Esophagus muscularis mucosa (tissue), 4 donors: ENCODE measurements around the gene DMGDH. TPM values are rescaled to one million over a fixed set of nuclear protein-coding genes. Genes with fewer than 3 reads are reported as not detected.

Experiments used
- DNase-seq: peaks from one replicate; pipeline ENCODE4 v3.0.0-alpha.2; 2017; ENCODE audit errors: extremely low spot score
- H3K27ac ChIP-seq, 4 donors: fragments of 200-600 bp; sonication (generic); replicated peaks in 1 of 4; 1 replicate in 3 of 4; 2 replicates in 1 of 4; pipeline ENCODE4 v1.5.1; 2016 to 2019; ENCODE audit warnings: mild to moderate bottlenecking in 1 of 4
- H3K27me3 ChIP-seq, 4 donors: fragments of 200-600 bp; sonication (generic); one replicate each; pipeline versions ENCODE4 v1.5.1 to v1.6.0; 2016 to 2019
- H3K36me3 ChIP-seq, 4 donors: fragments of 200-600 bp; sonication (generic); one replicate each; pipeline ENCODE4 v1.5.1; 2016 to 2019
- H3K4me1 ChIP-seq, 4 donors: fragments of 200-600 bp; sonication (generic); one replicate each; pipeline ENCODE4 v1.5.1; 2016 to 2019
- H3K4me3 ChIP-seq, 4 donors: fragments of 200-600 bp; sonication (generic); 1 replicate in 2 of 4; 2 replicates in 2 of 4; pipeline ENCODE4 v1.5.1; 2016 to 2019; ENCODE audit warnings: mild to moderate bottlenecking in 4 of 4, moderate library complexity in 1 of 4
- H3K9me3 ChIP-seq, 4 donors: fragments of 200-600 bp; sonication (generic); 1 replicate in 3 of 4; 2 replicates in 1 of 4; pipeline ENCODE4 v1.5.1; 2016 to 2019
- CTCF ChIP-seq, 3 experiments: fragments of 200-600 bp in 2 of 3; fragments of 450-650 bp in 1 of 3; sonication (generic) in 2 of 3; IDR thresholded peaks; one replicate each; pipeline ENCODE4 v1.5.1; 2017 to 2019; ENCODE audit warnings: antibody characterized with exemption in 3 of 3, mild to moderate bottlenecking in 2 of 3, moderate library complexity in 1 of 3
- EP300 ChIP-seq: sonication (generic); formaldehyde crosslinking; IDR thresholded peaks from one replicate; pipeline ENCODE4 v1.6.1; 2017; ENCODE audit warnings: antibody characterized with exemption
- POLR2A ChIP-seq: fragments of 450-650 bp; IDR thresholded peaks from one replicate; pipeline ENCODE4 v1.6.1; 2017; ENCODE audit warnings: antibody characterized with exemption, moderate library complexity, mild to moderate bottlenecking, low read depth
- POLR2AphosphoS5 ChIP-seq, 2 donors: sonication (generic); formaldehyde crosslinking; IDR thresholded peaks; one replicate each; pipeline ENCODE4 v1.6.1; 2017; ENCODE audit warnings: antibody characterized with exemption in 2 of 2
- WGBS: methylation state at CpG from one replicate; pipeline ENCODE4 v1.1.5; 2018; 5-methylcytosine and 5-hydroxymethylcytosine counted together
- intact Hi-C: fragments of 100-400 bp; cut with DNase I; formaldehyde crosslinking; loops from one replicate; pipeline ENCODE4 v1.15.1; 2023
- total RNA-seq, 4 donors: library from RNA; depleted of rRNA; stranded (reverse); fragments of >200 nt; gene quantifications; one replicate each; pipeline versions ENCODE4 v1.1.0 to v1.2.1, GENCODE V29; 2016

Gene DMGDH
- total RNA-seq, 4 donors from 2014 or later, result 3.3 to 7.4 (median 4.6) TPM

- TF ChIP-seq EP300, result no peak
- no peak for TF ChIP-seq CTCF (IDR thresholded peaks at IDR 0.05)
- no peak for TF ChIP-seq POLR2AphosphoS5 (IDR thresholded peaks at IDR 0.05)
- TF ChIP-seq POLR2A, result no peak
- WGBS, result 79% methylated on average over 2 of the region's 2 CpGs
- DNase-seq, result no peak
- no peaks in the 10 kb centered on the region for H3K27me3 ChIP-seq
- H3K27ac ChIP-seq, result no peak overlapping the region
- H3K36me3 ChIP-seq, result no peaks in the 10 kb centered on the region
- peaks cover 23 to 52% (median 45%) of the 10 kb centered on the region in 4 donors for H3K4me1 ChIP-seq
- intact Hi-C loops, result no loop called here
- H3K9me3 ChIP-seq, result no peaks in the 10 kb centered on the region
- H3K4me3 ChIP-seq, result no peak overlapping the region
Observed at GRCh38 chr5:78974601-78975000, 94.9 kb downstream of the DMGDH start.

- no peaks in the 10 kb centered on the region for H3K27me3 ChIP-seq
- no peak for TF ChIP-seq CTCF (IDR thresholded peaks at IDR 0.05)
- TF ChIP-seq EP300, result no peak
- peaks cover 0 to 2% (median 0%) of the 10 kb centered on the region in 4 donors for H3K36me3 ChIP-seq
- H3K27ac ChIP-seq, result peak overlapping the region in 1 of 4 donors; percentile 18
- no peak for DNase-seq
- intact Hi-C loops, result no loop called here
- no peak overlapping the region for H3K4me3 ChIP-seq
- peaks cover 23 to 47% (median 45%) of the 10 kb centered on the region in 4 donors for H3K4me1 ChIP-seq
- WGBS, result 63% methylated on average over 5 of the region's 5 CpGs
- no peaks in the 10 kb centered on the region for H3K9me3 ChIP-seq
Observed at GRCh38 chr5:78974011-78974410, 95.5 kb downstream of the DMGDH start.

- no peak for TF ChIP-seq POLR2AphosphoS5 (IDR thresholded peaks at IDR 0.05)
- no peak for TF ChIP-seq CTCF (IDR thresholded peaks at IDR 0.05)
- no peak for TF ChIP-seq EP300
- no peak for TF ChIP-seq POLR2A
- intact Hi-C loops, result no loop called here
- DNase-seq, result no peak
- Histone ChIP-seq H3K27me3 (no peaks in the 10 kb centered on the region), H3K4me3 (peak overlapping the region in 3 of 4 donors; percentile 4 to 15 (median 10)), H3K4me1 (peaks cover 23 to 47% (median 45%) of the 10 kb centered on the region in 4 donors), H3K9me3 (no peaks in the 10 kb centered on the region), H3K36me3 (peaks cover 0 to 12% (median 2%) of the 10 kb centered on the region in 4 donors), H3K27ac (peak overlapping the region in 2 of 4 donors; percentile 11 to 41)
- 32% methylated on average over 7 of the region's 7 CpGs for WGBS
Observed at GRCh38 chr5:78972654-78973428, 96.6 kb downstream of the DMGDH start.

- Histone ChIP-seq H3K4me1 (peaks cover 23 to 47% (median 45%) of the 10 kb centered on the region in 4 donors), H3K27ac (peak overlapping the region in 2 of 4 donors; percentile 7 to 13), H3K27me3 (no peaks in the 10 kb centered on the region), H3K36me3 (peaks cover 0 to 18% (median 2%) of the 10 kb centered on the region in 4 donors), H3K4me3 (no peak overlapping the region), H3K9me3 (no peaks in the 10 kb centered on the region)
- intact Hi-C loops, result no loop called here
- no peak for DNase-seq
- no peak for TF ChIP-seq POLR2AphosphoS5 (IDR thresholded peaks at IDR 0.05)
- TF ChIP-seq CTCF (IDR thresholded peaks at IDR 0.05), result no peak
- TF ChIP-seq POLR2A, result no peak
- no peak for TF ChIP-seq EP300
- WGBS, result 100% methylated on average over 2 of the region's 2 CpGs
Observed at GRCh38 chr5:78971998-78972397, 97.5 kb downstream of the DMGDH start.
